Measurements from ENCODE around the gene SORL1. TPM values are rescaled to one million over a fixed set of nuclear protein-coding genes. Genes with fewer than 3 reads are reported as not detected.

SORL1 gene
- total RNA-seq, 1 donor from 2014 or later: 38.3 TPM

DNA sequence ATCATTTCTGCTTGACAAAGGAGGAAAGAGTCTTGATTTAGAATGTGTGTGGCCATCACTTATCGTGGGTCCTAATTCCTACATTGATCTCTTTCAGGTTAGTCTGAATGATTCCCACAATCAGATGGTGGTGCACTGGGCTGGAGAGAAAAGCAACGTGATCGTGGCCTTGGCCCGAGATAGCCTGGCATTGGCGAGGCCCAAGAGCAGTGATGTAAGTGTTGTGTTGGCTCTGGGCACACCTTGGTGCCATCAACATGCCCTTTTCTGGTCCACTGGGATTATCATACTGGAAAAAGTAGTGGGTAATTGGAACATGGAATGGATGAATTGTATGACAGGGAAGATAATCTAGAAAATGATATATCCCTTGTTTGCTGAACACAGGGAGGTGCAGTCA, 17.8 kb downstream of the SORL1 start:
- Histone ChIP-seq H3K27ac (no peak overlapping the region), H3K4me1 (peaks cover 39% of the 10 kb centered on the region), H3K36me3 (no peaks in the 10 kb centered on the region), H3K27me3 (no peaks in the 10 kb centered on the region), H3K9me3 (no peaks in the 10 kb centered on the region), H3K4me3 (no peak overlapping the region)
- TF ChIP-seq POLR2A (IDR thresholded peaks at IDR 0.05): no peak
- TF ChIP-seq, protein P1, sequence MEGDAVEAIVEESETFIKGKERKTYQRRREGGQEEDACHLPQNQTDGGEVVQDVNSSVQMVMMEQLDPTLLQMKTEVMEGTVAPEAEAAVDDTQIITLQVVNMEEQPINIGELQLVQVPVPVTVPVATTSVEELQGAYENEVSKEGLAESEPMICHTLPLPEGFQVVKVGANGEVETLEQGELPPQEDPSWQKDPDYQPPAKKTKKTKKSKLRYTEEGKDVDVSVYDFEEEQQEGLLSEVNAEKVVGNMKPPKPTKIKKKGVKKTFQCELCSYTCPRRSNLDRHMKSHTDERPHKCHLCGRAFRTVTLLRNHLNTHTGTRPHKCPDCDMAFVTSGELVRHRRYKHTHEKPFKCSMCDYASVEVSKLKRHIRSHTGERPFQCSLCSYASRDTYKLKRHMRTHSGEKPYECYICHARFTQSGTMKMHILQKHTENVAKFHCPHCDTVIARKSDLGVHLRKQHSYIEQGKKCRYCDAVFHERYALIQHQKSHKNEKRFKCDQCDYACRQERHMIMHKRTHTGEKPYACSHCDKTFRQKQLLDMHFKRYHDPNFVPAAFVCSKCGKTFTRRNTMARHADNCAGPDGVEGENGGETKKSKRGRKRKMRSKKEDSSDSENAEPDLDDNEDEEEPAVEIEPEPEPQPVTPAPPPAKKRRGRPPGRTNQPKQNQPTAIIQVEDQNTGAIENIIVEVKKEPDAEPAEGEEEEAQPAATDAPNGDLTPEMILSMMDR (IDR thresholded peaks at IDR 0.05): no peak
- no peak for TF ChIP-seq POLR2AphosphoS5 (IDR thresholded peaks at IDR 0.05; ENCODE audit: insufficient read depth in 1 of 2, low read depth in 1 of 2)
- DNase-seq (ENCODE audit: extremely low spot score in 2 of 2): no peak
- intact Hi-C loops (cut with DNase I): no loop called here

DNA sequence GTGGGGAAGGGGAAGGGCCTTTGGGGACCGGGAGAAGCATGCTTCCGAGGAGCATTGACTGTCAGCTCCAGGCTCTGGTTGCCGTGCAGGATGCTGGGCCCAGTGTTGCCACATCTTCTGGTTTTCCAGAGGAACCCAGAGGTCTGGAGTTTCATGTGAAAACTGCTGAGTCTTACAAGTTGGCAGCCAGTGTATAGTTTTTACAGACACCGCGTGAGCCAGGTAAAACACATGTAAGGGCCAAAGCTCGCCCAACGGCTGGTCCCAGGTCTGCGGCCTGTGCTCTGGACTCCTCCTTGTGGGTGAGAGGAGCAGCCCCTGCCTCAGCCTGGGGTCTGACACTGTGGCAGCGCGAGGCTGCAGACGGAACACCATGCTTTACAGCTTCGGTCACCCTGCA, 19.1 kb downstream of the SORL1 start:
- Histone ChIP-seq H3K36me3 (no peaks in the 10 kb centered on the region), H3K27me3 (no peaks in the 10 kb centered on the region), H3K9me3 (no peaks in the 10 kb centered on the region), H3K4me3 (no peak overlapping the region), H3K27ac (no peak overlapping the region), H3K4me1 (peaks cover 26% of the 10 kb centered on the region)
- no peak for DNase-seq (ENCODE audit: extremely low spot score in 2 of 2)
- intact Hi-C loops (cut with DNase I): no loop called here
- TF ChIP-seq, protein P1 (IDR thresholded peaks at IDR 0.05): no peak
- TF ChIP-seq POLR2A (IDR thresholded peaks at IDR 0.05): no peak
- no peak for TF ChIP-seq POLR2AphosphoS5 (IDR thresholded peaks at IDR 0.05; ENCODE audit: insufficient read depth in 1 of 2, low read depth in 1 of 2)

DNA sequence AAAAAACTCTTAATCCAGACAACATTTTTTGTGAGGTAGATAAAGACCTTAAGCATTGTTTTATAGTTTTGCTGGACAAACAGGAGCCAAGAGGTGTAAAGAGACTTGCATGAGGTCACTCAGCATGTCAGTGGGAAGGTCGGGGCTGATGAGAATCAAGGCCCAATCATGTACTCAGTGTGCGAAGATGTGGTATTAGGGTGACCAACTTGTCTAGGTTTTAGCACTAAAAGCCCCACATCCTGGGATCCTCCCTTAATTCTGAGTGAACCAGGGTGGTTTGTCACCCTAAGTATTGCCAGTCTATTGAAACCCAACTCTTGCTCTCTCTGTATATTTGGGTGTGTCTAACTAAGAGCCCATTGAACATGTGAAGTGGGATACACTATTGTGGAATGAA, 20.2 kb downstream of the SORL1 start:
- Histone ChIP-seq H3K27me3 (no peaks in the 10 kb centered on the region), H3K27ac (no peak overlapping the region), H3K9me3 (no peaks in the 10 kb centered on the region), H3K4me3 (no peak overlapping the region), H3K36me3 (no peaks in the 10 kb centered on the region), H3K4me1 (peaks cover 16% of the 10 kb centered on the region)
- TF ChIP-seq POLR2AphosphoS5 (IDR thresholded peaks at IDR 0.05; ENCODE audit: insufficient read depth in 1 of 2, low read depth in 1 of 2): no peak
- TF ChIP-seq, protein P1 (IDR thresholded peaks at IDR 0.05): no peak
- TF ChIP-seq POLR2A (IDR thresholded peaks at IDR 0.05): no peak
- no peak for DNase-seq (ENCODE audit: extremely low spot score in 2 of 2)
- intact Hi-C loops (cut with DNase I): no loop called here

DNA sequence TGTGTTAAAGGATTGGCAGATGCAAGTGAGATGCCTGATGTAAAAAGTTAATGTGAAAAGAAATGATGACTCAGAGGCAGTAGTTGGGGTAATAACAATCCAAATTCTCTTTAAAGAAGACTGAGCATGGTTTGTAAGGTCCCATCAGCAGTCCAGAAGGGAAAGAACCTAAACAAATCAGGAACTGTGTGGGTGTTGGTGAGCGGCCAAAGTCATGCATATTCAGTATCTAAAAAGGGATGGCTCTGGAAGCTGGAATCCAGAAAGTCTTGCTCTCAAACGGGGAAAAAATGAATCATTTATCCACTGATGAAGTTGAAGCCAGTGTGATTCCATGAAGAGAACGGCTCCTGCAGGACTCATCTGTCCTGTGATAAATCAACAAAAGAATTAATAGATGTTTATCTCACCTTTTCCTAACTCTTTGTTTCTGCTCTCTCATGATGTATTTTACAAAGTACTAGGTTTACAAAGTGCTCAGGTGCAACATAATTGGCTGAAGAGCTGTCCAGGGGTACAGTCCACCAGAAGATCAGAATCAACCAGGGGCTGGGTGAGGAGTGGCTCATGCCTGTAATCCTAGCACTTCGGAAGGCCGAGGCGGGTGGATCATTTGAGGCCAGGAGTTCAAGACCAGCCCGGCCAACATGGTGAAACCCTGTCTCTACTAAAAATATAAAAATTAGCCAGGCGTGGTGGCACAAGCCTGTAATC, 21.1 kb downstream of the SORL1 start:
- no peaks in the 10 kb centered on the region for H3K27me3 ChIP-seq
- no peaks in the 10 kb centered on the region for H3K9me3 ChIP-seq
- no peak overlapping the region for H3K4me3 ChIP-seq
- H3K4me1 ChIP-seq: peaks cover 7% of the 10 kb centered on the region
- intact Hi-C loops (cut with DNase I): no loop called here
- no peaks in the 10 kb centered on the region for H3K36me3 ChIP-seq
- no peak for DNase-seq (ENCODE audit: extremely low spot score in 2 of 2)
- no peak overlapping the region for H3K27ac ChIP-seq
- TF ChIP-seq, protein P1 (IDR thresholded peaks at IDR 0.05): no peak
- TF ChIP-seq POLR2AphosphoS5 (IDR thresholded peaks at IDR 0.05; ENCODE audit: insufficient read depth in 1 of 2, low read depth in 1 of 2) (peak in 1 of 2 donors; percentile 13), POLR2A (IDR thresholded peaks at IDR 0.05) (no peak)

DNA sequence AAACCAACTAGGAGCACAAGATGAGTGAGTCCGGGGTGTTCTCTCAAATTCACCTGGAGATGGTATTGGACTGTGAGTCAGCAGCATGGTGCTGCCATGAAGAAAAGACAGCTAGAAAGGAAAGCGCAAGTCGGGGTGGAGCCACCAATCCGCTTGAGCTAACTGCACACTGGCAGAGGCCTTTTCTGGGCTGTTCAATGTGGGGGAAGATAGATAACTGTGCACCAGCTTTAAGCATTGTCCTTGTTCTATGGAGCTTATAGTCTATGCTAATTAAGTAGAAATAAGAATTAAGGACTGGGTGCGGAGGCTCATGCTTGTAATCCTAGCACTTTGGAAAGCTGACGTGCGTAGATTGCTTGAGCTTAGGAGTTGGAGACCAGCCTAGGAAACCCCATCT, 22.6 kb downstream of the SORL1 start:
- no peaks in the 10 kb centered on the region for H3K27me3 ChIP-seq
- H3K9me3 ChIP-seq: no peaks in the 10 kb centered on the region
- H3K4me1 ChIP-seq: no peaks in the 10 kb centered on the region
- TF ChIP-seq, protein P1 (IDR thresholded peaks at IDR 0.05): no peak
- no peak for TF ChIP-seq POLR2AphosphoS5 (IDR thresholded peaks at IDR 0.05; ENCODE audit: insufficient read depth in 1 of 2, low read depth in 1 of 2)
- no peak for TF ChIP-seq POLR2A (IDR thresholded peaks at IDR 0.05)
- H3K4me3 ChIP-seq: no peak overlapping the region
- DNase-seq (ENCODE audit: extremely low spot score in 2 of 2): no peak
- intact Hi-C loops (cut with DNase I): no loop called here
- H3K27ac ChIP-seq: no peak overlapping the region
- H3K36me3 ChIP-seq: no peaks in the 10 kb centered on the region
